Measurements from ENCODE around the gene RFLNA.
"Not testable (repeated sequence)": the region's sequence is repeated elsewhere in the genome, so short reads cannot be mapped to it uniquely, and the experiment has no call there.

Gene RFLNA

DNA sequence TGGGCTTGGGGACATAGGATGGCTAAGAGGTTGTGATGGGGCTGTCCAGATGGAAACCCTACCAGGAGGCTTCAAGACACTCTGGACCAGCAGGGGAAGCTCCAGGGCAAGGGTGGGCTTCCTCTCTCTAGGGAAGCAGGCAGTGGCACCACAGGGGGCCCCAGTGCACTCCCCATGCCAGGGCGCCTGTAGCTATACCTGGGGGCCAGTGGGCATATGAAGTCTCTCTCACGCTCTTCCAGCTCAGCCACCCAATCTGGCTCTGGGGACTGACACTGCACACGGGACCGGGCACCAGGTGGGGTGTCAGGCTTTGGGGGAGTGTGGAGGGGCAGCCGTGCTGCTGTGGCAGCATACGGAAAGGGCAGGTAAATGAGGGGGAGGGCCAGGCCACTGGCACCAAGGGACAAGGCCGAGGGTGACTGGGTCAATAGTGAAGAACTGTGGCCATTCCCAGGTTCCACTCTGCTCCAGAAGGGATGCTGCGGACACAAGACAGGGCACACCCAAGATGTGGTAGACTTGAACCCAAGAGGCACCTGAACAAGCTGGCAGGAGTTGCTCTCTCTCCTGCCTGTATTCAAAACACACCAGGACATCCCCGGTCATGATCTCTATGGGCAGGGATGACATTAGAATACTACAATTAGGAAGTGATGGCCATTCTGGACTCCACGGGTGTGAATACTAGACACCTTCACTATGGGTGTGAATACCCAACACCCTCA, 27.5 kb downstream of the RFLNA start:
- DNase-seq: no peak

GRCh38 chr12:124322999-124323328, 28.1 kb downstream of the RFLNA start:
- not testable (repeated sequence) for DNase-seq

DNA sequence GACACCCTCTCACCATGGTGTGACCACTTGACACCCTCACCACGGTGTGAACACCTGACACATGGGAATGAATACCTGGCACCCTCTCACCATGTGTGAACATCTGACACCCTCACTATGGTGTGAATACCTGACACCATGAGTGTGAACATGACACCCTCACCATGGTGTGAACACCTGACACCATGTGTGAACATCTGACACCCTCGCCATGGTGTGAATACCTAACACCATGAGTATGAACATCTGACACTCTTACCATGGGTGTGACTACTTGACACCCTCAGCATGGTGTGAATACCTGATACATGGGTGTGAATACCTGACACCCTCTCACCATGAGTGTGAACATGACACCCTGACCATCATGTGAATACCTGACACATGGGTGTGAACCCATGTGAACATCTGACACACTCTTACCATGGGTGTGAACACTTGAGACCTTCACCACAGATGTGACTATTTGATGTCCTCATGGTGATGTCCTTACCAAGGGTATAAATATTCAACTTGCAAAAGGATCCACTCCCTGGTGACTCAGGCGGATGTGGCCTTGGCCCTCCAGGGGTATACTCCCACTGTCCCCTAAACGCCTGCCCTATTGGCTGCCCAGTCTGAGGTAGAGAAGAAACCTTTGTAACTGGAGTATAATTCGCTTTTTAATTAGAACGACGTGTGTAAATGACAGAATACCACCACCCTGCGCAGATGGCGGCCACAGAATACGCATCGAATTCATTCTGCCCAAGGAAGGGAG, 29.1 kb downstream of the RFLNA start:
- no peak for DNase-seq

DNA sequence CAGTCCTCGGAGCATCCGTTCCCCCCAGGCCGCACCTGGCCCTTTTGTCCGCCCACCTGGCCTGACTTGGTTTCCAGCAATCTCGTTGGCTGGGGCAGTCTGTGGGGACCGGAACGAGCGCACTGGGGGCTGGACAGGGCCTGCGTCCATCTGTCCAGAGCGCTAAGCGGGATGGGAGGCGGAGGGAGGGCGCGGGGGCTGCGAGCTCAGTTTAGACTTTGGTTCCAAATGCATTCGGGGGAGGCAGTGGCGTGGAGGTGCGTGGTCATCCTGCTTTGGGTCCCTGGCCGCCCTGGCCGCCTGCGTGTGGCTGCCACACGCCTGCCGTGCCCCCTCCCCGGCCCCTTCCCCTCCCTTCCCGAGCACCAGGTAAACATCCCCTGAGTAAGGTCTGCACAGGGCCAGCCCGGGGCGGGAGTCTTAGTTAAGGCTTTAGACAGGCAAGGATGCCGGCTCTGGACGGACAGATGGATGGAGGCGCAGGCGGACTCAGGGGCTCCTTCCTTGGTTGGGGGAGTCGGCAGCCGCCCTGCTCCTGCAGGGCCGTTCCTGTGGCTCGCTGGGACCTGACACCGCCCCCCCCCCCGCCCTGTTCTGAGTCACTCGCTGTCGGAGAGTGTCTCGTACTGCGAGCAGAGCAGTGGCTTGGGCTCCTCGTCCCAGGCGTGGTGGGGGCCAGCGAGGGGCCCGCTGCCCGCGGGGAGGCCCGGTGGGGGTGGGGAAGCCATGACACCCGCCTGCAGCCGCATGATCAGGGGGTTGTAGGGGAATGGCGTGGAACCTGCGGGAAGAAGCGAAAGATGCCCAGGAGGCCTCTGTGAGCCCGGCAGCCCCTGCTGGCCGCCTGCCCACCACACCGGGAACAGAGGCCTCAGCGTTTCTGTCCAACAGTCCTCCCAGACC, 30.2 kb downstream of the RFLNA start:
- no peak for DNase-seq

DNA sequence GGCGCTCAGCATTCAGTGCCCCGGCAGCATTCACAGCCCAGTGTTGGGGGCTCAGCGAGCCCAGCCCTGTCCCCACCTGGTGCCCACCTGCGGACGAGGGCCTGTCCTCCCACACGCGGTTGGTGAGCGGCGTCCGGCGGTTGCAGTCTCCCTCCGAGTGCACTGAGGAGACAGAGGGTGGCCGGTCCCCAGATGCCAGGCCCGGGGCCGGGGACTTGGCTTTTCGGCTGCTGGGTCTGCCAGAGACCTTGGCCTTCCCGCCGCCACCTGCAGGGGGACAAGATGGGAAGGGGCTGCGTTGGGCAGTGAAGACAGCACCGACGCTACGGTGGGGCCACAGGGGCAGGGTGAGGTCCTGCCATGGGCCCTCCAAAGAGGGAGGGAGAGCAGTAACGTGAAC, 31.2 kb downstream of the RFLNA start:
- no peak for DNase-seq

DNA sequence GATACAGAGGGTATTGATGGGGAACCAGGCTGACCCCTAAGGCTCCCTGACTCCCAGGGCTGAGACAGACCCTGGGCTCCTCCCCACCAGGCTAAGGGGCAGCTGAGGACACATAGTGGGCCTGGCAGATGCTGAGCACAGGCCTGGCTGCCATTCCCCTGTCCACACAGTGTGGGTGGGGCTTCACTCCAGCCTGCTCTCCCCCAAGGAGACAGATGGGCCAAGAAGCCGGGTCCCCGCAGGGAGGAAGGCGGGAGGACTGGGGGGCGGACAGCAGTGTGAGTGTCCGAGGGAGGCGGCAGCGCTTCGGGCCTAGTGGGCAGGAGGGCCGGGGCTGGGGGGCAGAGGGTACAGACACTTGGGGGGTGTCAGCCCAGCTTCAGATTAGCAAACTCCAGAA, 32.0 kb downstream of the RFLNA start:
- no peak for DNase-seq

DNA sequence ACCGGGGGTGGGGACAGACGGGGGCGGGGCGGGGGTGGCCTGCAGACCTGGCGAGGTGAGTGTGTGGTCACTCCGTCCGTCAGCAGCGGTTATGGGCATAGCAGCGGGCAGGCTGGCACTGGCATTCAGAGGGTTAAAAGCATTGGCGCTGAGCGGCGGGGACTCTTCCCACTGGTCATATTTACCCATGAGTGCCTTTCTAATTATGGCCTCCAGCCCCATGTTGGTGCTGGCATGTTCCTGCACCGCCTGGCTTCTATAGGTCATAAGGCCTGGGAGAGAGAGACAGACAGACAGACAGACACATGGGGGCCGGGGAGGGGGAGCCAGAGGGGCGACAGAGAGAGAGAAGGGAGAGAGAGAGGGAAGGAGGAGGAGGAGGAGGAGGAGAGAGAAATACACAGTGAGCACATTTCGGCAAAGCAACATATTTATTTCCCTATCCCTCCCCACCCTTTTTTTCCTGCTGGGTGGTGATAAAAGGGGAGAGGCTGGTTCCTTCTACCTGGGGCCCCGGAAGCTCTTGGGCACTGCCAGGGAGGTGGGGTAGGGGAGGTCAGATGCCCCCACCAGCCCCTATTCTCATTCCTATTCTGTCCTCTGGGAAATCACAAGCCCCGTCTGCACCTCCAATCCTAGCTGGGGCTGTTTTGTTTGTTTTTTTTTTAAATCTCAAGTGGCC, 32.6 kb downstream of the RFLNA start:
- no peak for DNase-seq

DNA sequence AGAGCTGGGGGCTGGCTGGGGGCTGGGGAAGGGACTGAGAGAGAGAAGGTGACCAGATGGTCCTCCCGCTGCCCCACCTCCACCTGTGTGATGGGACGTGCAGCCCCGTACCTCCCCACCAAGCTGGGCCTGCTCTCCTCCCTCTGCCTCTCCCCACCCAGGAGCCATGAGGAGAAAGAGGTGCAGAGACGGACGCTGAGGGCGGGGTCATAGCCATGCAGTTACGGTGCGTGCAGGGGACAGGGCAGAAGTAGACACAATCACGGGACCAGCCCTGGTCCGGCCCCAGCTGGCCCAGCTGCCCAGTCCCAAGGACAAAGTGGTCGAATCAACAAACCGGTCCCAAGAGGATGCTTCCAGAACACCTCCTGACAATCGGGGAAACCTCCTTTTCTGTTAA, 33.2 kb downstream of the RFLNA start:
- DNase-seq: no peak

DNA sequence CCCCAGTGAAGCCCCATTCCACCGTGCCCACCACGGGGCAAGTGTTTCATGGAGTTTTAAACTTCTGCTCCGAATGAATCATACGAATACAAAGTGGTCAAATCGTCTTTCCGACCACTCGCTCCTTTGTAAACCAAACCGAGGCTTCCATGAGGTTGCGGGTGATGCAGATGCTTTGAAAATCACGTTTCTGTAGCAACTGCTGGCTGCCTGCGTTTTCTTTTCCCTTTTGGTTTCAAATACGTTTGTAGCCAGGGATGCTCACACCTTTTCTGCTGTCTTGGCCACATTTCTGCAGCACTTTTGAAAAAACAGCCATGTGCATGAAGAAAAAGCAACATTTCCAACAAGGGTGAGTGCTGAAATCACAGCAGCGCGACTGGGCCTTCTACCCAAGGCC, 33.7 kb downstream of the RFLNA start:
- DNase-seq: no peak

DNA sequence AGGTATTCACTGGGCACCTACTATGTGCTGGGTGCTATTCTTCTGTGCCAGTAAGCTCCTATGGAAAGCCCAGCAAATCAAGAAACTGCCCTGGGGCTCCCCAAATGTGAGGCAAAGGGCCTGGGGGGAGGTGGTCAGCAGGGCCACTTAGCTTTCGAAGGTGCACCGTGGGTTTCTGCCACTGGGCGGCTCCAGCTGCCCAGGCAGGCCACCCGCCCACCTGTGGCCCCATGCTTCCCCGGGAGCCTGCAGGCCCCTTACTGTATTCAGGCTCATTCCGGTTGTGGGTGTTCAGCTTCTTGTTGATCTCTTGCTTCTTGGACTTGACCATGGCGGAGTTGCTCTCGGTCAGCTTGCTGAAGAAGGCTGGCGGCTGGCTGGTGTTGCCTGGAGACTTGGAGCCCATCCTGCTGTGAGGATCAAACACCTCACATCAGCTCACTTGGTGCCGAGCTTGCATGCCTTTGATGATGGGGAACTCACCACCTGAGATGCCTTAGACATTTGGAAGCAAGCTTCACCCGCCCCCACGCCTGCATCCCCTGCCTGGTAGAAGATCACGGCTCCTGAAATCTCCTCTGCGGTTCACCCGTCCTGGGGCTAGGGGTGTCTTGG, 37.3 kb downstream of the RFLNA start:
- no peak for DNase-seq

GRCh38 chr12:124332900-124333299, 38.0 kb downstream of the RFLNA start:
- DNase-seq: no peak

DNA sequence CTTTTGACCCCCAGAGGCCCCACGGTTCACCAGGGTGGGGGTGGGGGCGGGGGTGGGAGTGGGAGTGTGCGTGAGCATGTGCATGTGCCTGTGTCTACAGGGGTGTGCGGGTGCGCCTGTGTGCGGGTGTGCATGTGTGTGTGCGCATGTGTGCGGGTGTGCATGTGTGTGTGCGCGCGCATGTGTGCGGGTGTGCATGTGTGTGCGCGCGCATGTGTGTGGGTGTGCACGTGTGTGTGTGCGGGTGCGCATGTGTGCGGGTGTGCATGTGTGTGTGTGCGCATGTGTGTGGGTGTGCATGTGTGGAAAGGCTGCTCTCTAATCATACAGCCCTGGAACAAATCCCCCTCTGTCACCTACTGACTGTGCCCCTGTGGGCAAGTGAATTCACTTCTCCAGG, 38.8 kb downstream of the RFLNA start:
- DNase-seq: no peak

- no peak for DNase-seq
These were observed 39.4 kb downstream of the RFLNA start for GRCh38 chr12:124334266-124334665.

- DNase-seq: no peak
These were observed 40.1 kb downstream of the RFLNA start for GRCh38 chr12:124334976-124335375.

DNA sequence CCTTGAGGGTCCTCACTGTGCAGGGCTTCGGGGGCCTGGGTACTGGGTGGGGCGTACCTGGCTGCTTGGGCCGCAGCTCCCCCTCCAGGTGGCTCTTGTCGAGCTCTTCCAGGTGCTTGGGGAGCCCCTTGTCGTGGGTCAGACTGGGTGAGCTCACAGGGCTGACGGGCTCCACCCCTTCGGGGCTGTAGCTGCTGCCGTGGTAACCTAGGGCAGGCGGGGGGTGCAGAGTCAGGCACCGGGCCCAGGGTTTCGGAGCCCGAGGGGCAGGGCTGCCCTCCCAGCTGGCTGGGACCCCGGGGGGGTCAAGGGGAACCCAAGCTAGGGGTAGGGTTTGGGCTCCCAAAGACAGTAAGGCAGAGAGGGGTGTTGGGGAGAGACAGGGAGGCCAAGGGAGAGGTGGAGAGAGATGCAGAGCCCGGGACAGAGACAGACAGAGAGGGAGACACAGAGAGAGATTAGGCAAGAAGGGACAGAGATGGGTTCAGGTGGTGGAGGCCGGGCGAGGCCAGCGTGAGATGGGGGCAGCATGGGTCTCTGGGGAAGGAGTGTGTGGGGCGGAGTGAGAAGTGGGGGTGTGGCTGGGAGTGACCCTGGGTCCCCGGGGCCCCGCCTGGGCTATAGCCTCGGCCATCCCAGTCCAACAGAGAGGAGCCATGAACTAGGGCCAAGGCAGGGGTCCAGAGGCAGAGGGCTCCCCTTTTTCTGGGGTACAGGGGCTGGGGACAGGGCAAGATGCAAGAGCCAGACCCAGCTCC, 40.7 kb downstream of the RFLNA start:
- DNase-seq: no peak

- DNase-seq: no peak
These were observed 41.2 kb downstream of the RFLNA start for GRCh38 chr12:124336184-124336437.

- DNase-seq: no peak
These were observed 42.0 kb downstream of the RFLNA start for GRCh38 chr12:124336742-124337520.

- DNase-seq: no peak
These were observed 42.7 kb downstream of the RFLNA start for GRCh38 chr12:124337622-124338021.

DNA sequence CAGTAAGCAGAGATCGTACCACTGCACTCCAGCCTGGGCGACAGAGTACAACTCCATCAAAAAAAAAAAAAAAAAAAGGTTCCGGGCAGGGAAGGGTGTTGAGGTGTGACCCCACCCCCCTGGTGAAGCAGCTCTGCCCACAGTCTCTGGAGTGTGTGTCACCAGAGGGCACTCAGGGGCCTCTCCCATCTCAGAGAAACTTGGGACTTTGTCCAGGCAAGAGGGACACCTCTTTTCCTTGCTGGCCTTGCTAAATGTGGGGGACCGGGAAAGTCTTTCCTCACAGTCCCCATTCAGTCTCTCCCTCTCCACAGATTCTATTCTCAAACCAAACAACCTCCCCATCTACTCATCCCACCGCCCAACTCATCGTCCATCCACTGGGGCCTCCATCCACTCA, 43.6 kb downstream of the RFLNA start:
- no peak for DNase-seq

- DNase-seq: no peak
These were observed 44.1 kb downstream of the RFLNA start for GRCh38 chr12:124338876-124339603.

Data from MV-4-11 (cell line).